Right lobe of liver (tissue), 6 donors: ENCODE results near the gene THY1. TPM values are rescaled to one million over a fixed set of nuclear protein-coding genes. Genes with fewer than 3 reads are reported as not detected.
"Not testable (repeated sequence)": the region's sequence is repeated elsewhere in the genome, so short reads cannot be mapped to it uniquely, and the experiment has no call there.

Source experiments
- ATAC-seq, 4 donors: fragments of 200-7000 bp; cut with Tn5 transposase; one replicate each; pipeline ENCODE4 v1.9.1; 2020; ENCODE audit warnings: mild to moderate bottlenecking in 4 of 4, moderate library complexity in 4 of 4
- DNase-seq, 3 donors: peaks; one replicate each; pipeline ENCODE4 v3.0.0-alpha.2; 2020
- H3K27ac ChIP-seq, 3 donors: fragments of 200-600 bp; one replicate each; pipeline ENCODE4 v1.8.0; 2022
- H3K27me3 ChIP-seq, 2 donors: fragments of 200-600 bp; one replicate each; pipeline ENCODE4 v1.8.0; 2022
- H3K36me3 ChIP-seq, 4 donors: fragments of 200-600 bp; sonication (generic) in 1 of 4; one replicate each; pipeline versions ENCODE4 v1.5.1 to v1.8.0; 2017 to 2022; ENCODE audit warnings: control low read depth in 1 of 4
- H3K4me1 ChIP-seq, 4 donors: fragments of 200-600 bp; sonication (generic) in 1 of 4; one replicate each; pipeline versions ENCODE4 v1.5.1 to v1.8.0; 2017 to 2022; ENCODE audit warnings: control low read depth in 1 of 4
- H3K4me3 ChIP-seq, 3 donors: fragments of 200-600 bp; one replicate each; pipeline ENCODE4 v1.8.0; 2022
- H3K9me3 ChIP-seq, 4 donors: fragments of 200-600 bp; sonication (generic) in 1 of 4; one replicate each; pipeline versions ENCODE4 v1.5.1 to v1.8.0; 2017 to 2022; ENCODE audit warnings: control low read depth in 1 of 4
- POLR2A ChIP-seq: fragments of 450-650 bp; IDR thresholded peaks from one replicate; pipeline ENCODE4 v1.6.1; 2017; ENCODE audit warnings: antibody characterized with exemption, mild to moderate bottlenecking
- WGBS: methylation state at CpG from one replicate; pipeline ENCODE4 v1.1.6; 2018; ENCODE audit warnings: low coverage, low lambda C conversion rate; ENCODE audit not compliant: insufficient coverage; ENCODE audit errors: missing lambda C conversion rate; 5-methylcytosine and 5-hydroxymethylcytosine counted together
- intact Hi-C, 2 donors: fragments of 100-400 bp; cut with DNase I; formaldehyde crosslinking; loops; one replicate each; pipeline versions ENCODE4 v1.11.2 to v1.14.1; 2022
- total RNA-seq, 6 experiments: library from RNA; depleted of rRNA in 2 of 6; stranded (reverse); fragments of >200 nt in 2 of 6; fragmentation: NEBNext Ultra II Directional in 3 of 6; extraction: Animal tissue kit (Norgen Biotek cat#: 25700) in 3 of 6; gene quantifications; one replicate each; pipeline versions ENCODE4 v1.1.0 to v1.2.4, GENCODE V29; 2016 to 2023
- TF ChIP-seq, protein P1 (sequence below), 4 donors: fragments of 200-600 bp in 3 of 4; fragments of 450-650 bp in 1 of 4; IDR thresholded peaks; one replicate each; pipeline versions ENCODE4 v1.5.1 to v1.8.0; 2016 to 2022; ENCODE audit warnings: antibody characterized with exemption in 4 of 4, mild to moderate bottlenecking in 2 of 4
- donor health status: DM: no; HTN: yes; CAD: no.
- donor health status: DM: no; HTN: no; CAD: no.
- donor health status: DM: no; HTN: no; CAD: no.
- donor health status: DM: no; HTN: yes; CAD: no.
- donor health status: DM: no; HTN: yes; CAD: no.

THY1 gene
- total RNA-seq, 6 experiments from 2014 or later, result 0.13 to 5.3 (median 2.1) TPM

DNA sequence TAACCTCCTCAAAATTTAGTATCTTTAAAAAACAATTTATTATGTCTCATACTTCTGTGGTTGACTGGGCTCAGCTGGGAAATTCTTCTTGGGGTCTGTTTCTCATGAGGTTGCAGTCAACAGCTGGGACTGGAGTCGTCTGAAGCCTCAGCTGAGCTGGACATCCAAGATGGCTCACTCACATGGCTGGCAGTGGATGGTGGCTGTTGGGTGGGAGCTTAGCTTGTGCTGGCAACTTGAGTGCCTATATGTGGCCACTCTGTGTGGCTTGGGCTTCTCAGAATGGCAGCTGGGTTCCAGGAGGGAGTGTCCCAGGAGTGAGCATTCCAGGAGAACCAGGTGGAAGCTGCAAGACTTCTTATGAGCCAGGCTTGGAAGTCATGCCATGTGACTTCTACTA lies 13.2 kb downstream of the THY1 start:
- intact Hi-C loops, result no loop called here
- 80% methylated on average over 1 of the region's 1 CpG for WGBS
- no peak for TF ChIP-seq POLR2A
- TF ChIP-seq, protein P1, sequence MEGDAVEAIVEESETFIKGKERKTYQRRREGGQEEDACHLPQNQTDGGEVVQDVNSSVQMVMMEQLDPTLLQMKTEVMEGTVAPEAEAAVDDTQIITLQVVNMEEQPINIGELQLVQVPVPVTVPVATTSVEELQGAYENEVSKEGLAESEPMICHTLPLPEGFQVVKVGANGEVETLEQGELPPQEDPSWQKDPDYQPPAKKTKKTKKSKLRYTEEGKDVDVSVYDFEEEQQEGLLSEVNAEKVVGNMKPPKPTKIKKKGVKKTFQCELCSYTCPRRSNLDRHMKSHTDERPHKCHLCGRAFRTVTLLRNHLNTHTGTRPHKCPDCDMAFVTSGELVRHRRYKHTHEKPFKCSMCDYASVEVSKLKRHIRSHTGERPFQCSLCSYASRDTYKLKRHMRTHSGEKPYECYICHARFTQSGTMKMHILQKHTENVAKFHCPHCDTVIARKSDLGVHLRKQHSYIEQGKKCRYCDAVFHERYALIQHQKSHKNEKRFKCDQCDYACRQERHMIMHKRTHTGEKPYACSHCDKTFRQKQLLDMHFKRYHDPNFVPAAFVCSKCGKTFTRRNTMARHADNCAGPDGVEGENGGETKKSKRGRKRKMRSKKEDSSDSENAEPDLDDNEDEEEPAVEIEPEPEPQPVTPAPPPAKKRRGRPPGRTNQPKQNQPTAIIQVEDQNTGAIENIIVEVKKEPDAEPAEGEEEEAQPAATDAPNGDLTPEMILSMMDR (IDR thresholded peaks at IDR 0.05), result no peak
- H3K27ac ChIP-seq, result no peak overlapping the region
- ATAC-seq (no peak), DNase-seq (no peak)
- H3K36me3 ChIP-seq, result no peaks in the 10 kb centered on the region
- no peaks in the 10 kb centered on the region for H3K27me3 ChIP-seq
- no peaks in the 10 kb centered on the region for H3K9me3 ChIP-seq
- no peak overlapping the region for H3K4me3 ChIP-seq
- no peaks in the 10 kb centered on the region for H3K4me1 ChIP-seq

DNA sequence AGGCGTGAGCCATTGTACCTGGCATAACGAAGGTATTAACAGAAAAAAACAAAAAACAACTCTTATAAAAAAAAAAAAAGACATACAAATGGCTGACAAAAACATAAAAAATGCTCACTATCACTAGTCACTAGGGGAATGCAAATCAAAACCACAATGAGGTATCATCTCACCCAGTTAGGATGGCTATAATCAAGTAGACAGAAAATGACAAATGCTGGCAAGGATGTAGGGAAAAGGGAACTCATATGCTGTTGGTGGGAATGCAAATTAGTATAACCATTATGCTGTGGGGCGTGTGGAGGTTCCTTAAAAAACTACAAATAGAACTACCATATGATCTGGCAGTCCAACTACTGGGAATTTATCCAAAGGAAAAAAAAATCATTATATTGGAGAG lies 17.0 kb downstream of the THY1 start:
- intact Hi-C loops, result no loop called here
- Histone ChIP-seq H3K36me3 (no peaks in the 10 kb centered on the region), H3K27ac (no peak overlapping the region), H3K4me3 (no peak overlapping the region), H3K9me3 (no peaks in the 10 kb centered on the region), H3K4me1 (no peaks in the 10 kb centered on the region), H3K27me3 (no peaks in the 10 kb centered on the region)
- ATAC-seq (no peak), DNase-seq (no peak)
- TF ChIP-seq POLR2A, result no peak
- TF ChIP-seq, protein P1 (IDR thresholded peaks at IDR 0.05), result no peak
- WGBS, result 100% methylated on average over 3 of the region's 3 CpGs

DNA sequence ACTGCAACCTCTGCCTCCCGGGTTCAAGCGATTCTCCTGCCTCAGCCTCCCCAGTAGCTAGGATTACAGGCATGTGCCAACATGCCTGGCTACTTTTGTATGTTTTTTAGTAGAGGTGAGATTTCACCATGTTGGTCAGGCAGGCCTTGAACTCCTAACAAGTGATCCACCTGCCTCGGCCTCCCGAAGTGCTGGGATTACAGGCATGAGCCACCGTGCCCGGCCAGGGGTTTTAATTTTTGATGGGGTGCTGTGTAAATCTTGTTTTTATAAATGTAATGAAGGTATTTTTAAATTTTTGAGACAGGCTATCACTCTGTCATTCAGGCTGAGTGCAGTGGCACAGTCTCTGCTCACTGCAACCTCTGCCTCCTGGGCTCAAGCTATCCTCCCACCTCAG lies 17.5 kb downstream of the THY1 start:
- 88% methylated on average over 6 of the region's 6 CpGs for WGBS
- ATAC-seq, H3K27me3 ChIP-seq, H3K27ac ChIP-seq, H3K4me1 ChIP-seq, intact Hi-C loops, H3K9me3 ChIP-seq, H3K36me3 ChIP-seq, DNase-seq, H3K4me3 ChIP-seq: not testable (repeated sequence)

DNA sequence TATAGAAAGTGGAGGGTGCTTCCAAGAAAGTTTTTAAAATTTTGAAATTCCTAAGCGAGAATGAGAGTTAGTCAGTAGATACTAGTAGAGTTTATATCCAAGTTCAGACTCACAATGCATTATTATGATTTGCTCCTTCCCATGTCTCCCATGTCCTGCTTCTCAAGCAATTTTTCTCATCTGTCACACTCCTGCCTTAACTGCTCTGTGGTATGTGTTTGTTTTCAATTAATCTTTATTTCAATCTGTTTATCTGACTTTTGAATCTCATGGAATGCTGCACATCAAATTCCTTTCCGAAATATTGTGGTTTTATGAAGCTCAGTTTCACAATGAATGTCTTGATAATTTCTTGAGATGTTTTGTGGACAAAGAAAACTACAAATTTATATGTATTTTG lies 18.1 kb downstream of the THY1 start:
- no peaks in the 10 kb centered on the region for H3K4me1 ChIP-seq
- TF ChIP-seq POLR2A, result no peak
- TF ChIP-seq, protein P1 (IDR thresholded peaks at IDR 0.05), result no peak
- no peak overlapping the region for H3K27ac ChIP-seq
- WGBS, result 69% methylated on average over 2 of the region's 2 CpGs
- intact Hi-C loops, result no loop called here
- DNase-seq (no peak), ATAC-seq (no peak)
- no peaks in the 10 kb centered on the region for H3K9me3 ChIP-seq
- H3K36me3 ChIP-seq, result no peaks in the 10 kb centered on the region
- no peak overlapping the region for H3K4me3 ChIP-seq
- no peaks in the 10 kb centered on the region for H3K27me3 ChIP-seq

DNA sequence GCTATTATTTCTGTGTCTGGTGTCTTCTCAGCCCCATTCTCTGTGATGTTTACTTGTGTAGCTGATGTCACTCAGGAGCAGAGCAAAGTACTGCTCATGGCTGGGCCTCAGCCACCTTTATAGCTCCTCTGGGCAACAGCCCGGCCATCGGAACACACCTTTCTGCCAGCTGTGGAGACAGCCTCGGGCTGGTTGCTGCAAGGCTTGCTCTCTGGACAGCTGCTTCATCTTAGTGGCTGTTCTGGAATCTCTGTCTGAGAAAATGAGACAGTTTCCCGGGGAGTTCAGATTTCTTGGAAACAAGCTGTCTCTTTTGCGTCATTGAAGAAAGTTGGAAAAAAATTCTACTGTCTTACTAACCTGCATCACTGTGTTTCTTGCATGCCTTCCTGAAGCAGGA lies 20.0 kb downstream of the THY1 start:
- no peaks in the 10 kb centered on the region for H3K36me3 ChIP-seq
- ATAC-seq (no peak), DNase-seq (no peak)
- intact Hi-C loops, result no loop called here
- H3K9me3 ChIP-seq, result no peaks in the 10 kb centered on the region
- H3K27me3 ChIP-seq, result no peaks in the 10 kb centered on the region
- H3K4me3 ChIP-seq, result no peak overlapping the region
- no peak overlapping the region for H3K27ac ChIP-seq
- H3K4me1 ChIP-seq, result no peaks in the 10 kb centered on the region
- WGBS, result 94% methylated on average over 4 of the region's 5 CpGs
- TF ChIP-seq, protein P1 (IDR thresholded peaks at IDR 0.05), result no peak
- no peak for TF ChIP-seq POLR2A
